ENCODE results near the gene EBNA1BP2.
"Not testable (repeated sequence)": the region's sequence is repeated elsewhere in the genome, so short reads cannot be mapped to it uniquely, and the experiment has no call there.

EBNA1BP2 gene

GRCh38 chr1:43171876-43172526, at the start of gene EBNA1BP2, which contains the start of gene CFAP57:
EBNA1BP2 (minus strand) TSS chr1:43172290; CDS start chr1:43172118, 172 bp downstream.
CFAP57 (plus strand) TSS chr1:43172330; CDS start chr1:43172754, 424 bp downstream.
- Histone ChIP-seq H3K4me3 (peak within 1 kb of the TSS; percentile 92), H3K27ac (peak within 1 kb of the TSS in 1 of 2 donors; percentile 62)
- TF ChIP-seq CTCF (IDR thresholded peaks at IDR 0.05) = no peak
- DNase-seq (ENCODE audit: low spot score) = peak; percentile 94

- TF ChIP-seq CTCF (IDR thresholded peaks at IDR 0.05) = no peak
- no peak for DNase-seq (ENCODE audit: low spot score)
- Histone ChIP-seq H3K4me3 (no peak overlapping the region), H3K27ac (no peak overlapping the region)
These were observed 49.7 kb upstream of the EBNA1BP2 start for GRCh38 chr1:43221797-43222196.

GRCh38 chr1:43220905-43221778, 49.1 kb upstream of the EBNA1BP2 start:
- H3K4me3 ChIP-seq = no peak overlapping the region
- DNase-seq (ENCODE audit: low spot score) = no peak
- no peak overlapping the region for H3K27ac ChIP-seq
- no peak for TF ChIP-seq CTCF (IDR thresholded peaks at IDR 0.05)

GRCh38 chr1:43217747-43218146, 45.7 kb upstream of the EBNA1BP2 start:
- DNase-seq (ENCODE audit: low spot score) = no peak
- no peak overlapping the region for H3K4me3 ChIP-seq
- H3K27ac ChIP-seq = no peak overlapping the region
- TF ChIP-seq CTCF (IDR thresholded peaks at IDR 0.05) = no peak

- H3K4me3 ChIP-seq = no peak overlapping the region
- H3K27ac ChIP-seq = no peak overlapping the region
- TF ChIP-seq CTCF (IDR thresholded peaks at IDR 0.05) = no peak
- DNase-seq (ENCODE audit: low spot score) = no peak
These were observed 42.7 kb upstream of the EBNA1BP2 start for GRCh38 chr1:43214501-43215444.

- DNase-seq (ENCODE audit: low spot score); H3K27ac ChIP-seq; H3K4me3 ChIP-seq: not testable (repeated sequence)
These were observed 36.2 kb upstream of the EBNA1BP2 start for GRCh38 chr1:43208277-43208676.
